ENCODE measurements around the gene SUOX.
"Not testable (repeated sequence)": the region's sequence is repeated elsewhere in the genome, so short reads cannot be mapped to it uniquely, and the experiment has no call there.

Gene SUOX

GRCh38 chr12:56037161-56037560, 40.1 kb downstream of the SUOX start:
- TF ChIP-seq CTCF (conservative IDR thresholded peaks at IDR 0.05; ENCODE audit: low read depth, low read length) = no peak
- H3K4me3 ChIP-seq (ENCODE audit: low read length) = no peak overlapping the region
- no peak for DNase-seq (ENCODE audit: low read depth)

GRCh38 chr12:56038022-56038655, 41.1 kb downstream of the SUOX start:
- TF ChIP-seq CTCF (conservative IDR thresholded peaks at IDR 0.05; ENCODE audit: low read depth, low read length) = no peak
- no peak overlapping the region for H3K4me3 ChIP-seq (ENCODE audit: low read length)
- DNase-seq (ENCODE audit: low read depth) = no peak

- no peak for TF ChIP-seq CTCF (conservative IDR thresholded peaks at IDR 0.05; ENCODE audit: low read depth, low read length)
- no peak overlapping the region for H3K4me3 ChIP-seq (ENCODE audit: low read length)
- DNase-seq (ENCODE audit: low read depth) = no peak
Observed at GRCh38 chr12:56040151-56040550, 43.1 kb downstream of the SUOX start.

GRCh38 chr12:56040963-56041551, 44.0 kb downstream of the SUOX start:
- no peak for TF ChIP-seq CTCF (conservative IDR thresholded peaks at IDR 0.05; ENCODE audit: low read depth, low read length)
- DNase-seq (ENCODE audit: low read depth) = no peak
- peak overlapping the region; percentile 71 for H3K4me3 ChIP-seq (ENCODE audit: low read length)

- peak; percentile 99 for DNase-seq (ENCODE audit: low read depth)
- TF ChIP-seq CTCF (conservative IDR thresholded peaks at IDR 0.05; ENCODE audit: low read depth, low read length) = peak; percentile 34
- peak within 1 kb of the TSS; percentile 71 for H3K4me3 ChIP-seq (ENCODE audit: low read length)
Observed at GRCh38 chr12:56041552-56042429, 44.7 kb downstream of the SUOX start, which contains the start of gene RPS26. Gene RPS26, plus strand, starts transcription at chr12:56041918. Its CDS starts 249 bp downstream, at chr12:56042167.

- not testable (repeated sequence) for DNase-seq (ENCODE audit: low read depth)
- H3K4me3 ChIP-seq (ENCODE audit: low read length) = peak overlapping the region; percentile 71
Observed at GRCh38 chr12:56042430-56042813, 45.3 kb downstream of the SUOX start.

GRCh38 chr12:56042843-56043242, 45.8 kb downstream of the SUOX start:
- no peak for TF ChIP-seq CTCF (conservative IDR thresholded peaks at IDR 0.05; ENCODE audit: low read depth, low read length)
- H3K4me3 ChIP-seq (ENCODE audit: low read length) = peak overlapping the region; percentile 71
- DNase-seq (ENCODE audit: low read depth) = no peak
